ENCODE measurements around the gene CNGB1. TPM values are rescaled to one million over a fixed set of nuclear protein-coding genes. Genes with fewer than 3 reads are reported as not detected.
"Not testable (repeated sequence)": the region's sequence is repeated elsewhere in the genome, so short reads cannot be mapped to it uniquely, and the experiment has no call there.

CNGB1 gene
- total RNA-seq, 1 donor from 2014 or later = not detected

DNA sequence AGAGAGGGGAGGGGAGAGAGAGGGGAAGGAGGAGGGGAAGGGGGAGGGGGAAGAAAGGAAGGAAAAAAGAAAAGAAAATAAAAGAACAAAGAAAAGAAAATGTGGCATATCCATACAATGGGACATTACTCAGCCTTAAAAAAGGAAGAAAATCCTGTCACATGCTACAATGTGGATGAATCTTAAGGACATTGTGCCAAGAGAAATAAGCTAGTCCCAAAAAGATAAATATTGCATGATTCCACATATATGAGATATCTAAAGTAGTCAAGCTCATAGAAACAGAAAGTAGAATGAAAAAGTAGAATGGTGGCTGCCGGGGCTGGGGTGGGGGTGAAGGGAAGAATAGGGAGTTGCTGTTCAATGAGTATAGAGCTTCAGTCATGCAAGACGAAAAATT is 40.4 kb downstream of the CNGB1 start:
- DNase-seq (ENCODE audit: low read depth in 2 of 2) = no peak

- no peak for DNase-seq (ENCODE audit: low read depth in 2 of 2)
Observed at GRCh38 chr16:57929250-57929649, 41.7 kb downstream of the CNGB1 start.

DNA sequence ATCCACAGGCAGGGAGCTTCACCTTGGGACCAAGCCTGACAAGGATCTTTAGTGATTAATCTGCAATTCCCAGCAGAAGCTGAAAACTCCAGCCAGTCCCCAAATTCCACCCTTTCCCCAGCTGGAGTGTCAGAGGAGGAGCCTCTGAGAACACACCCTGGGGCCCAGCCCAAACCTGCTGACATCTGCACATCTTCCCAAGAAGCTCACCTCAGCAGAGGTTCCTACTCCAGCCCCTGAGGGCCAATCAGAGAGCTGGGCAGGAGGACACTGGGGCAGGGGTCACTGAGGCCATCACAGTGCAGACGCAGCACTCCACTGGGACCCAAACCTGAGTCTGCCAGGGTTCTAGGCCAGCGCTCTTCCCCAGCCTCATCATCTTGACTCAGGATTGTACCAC is 44.9 kb downstream of the CNGB1 start:
- DNase-seq (ENCODE audit: low read depth in 2 of 2) = no peak

DNA sequence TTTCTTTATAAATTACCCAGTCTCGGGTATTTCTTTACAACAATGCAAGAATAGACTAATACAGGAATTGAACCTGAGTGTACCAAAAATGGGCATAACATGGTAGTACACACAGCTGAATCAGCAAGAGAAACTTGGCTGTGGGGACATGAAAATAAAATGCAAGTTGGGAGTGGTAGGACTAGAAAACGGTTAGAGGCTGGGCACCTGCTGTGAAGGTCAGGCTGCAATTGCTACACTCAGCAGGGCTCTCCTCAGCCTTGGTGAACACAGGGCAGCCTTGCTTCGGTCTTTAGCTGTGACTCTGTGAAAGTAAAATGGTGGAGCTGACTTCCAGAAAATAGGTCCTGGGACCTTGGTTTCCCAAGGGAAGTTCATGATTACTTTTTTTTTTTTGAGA is 45.6 kb downstream of the CNGB1 start:
- DNase-seq (ENCODE audit: low read depth in 2 of 2) = no peak

- DNase-seq (ENCODE audit: low read depth in 2 of 2) = no peak
Observed at GRCh38 chr16:57924514-57924913, 46.4 kb downstream of the CNGB1 start.

GRCh38 chr16:57923841-57924240 is 47.1 kb downstream of the CNGB1 start:
- DNase-seq (ENCODE audit: low read depth in 2 of 2) = no peak

DNA sequence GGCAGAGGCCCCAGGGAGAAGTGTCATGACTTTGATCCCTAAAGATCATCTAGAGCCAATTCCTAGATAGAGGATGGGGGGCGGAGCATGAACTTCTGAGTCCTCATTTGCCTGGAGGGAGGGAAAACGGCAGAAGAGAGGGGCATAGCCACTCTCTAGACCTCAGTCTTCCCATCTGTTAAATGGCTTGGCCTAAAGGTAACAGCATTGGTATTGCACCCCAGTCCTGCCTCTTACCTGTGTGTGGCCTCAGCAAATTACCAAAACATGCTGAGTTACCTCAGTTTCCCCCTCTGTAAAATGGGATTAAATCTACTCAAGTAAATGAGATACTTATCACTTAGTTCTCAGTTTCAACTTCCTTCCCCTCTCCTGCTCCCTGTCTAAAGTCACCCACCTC is 47.5 kb downstream of the CNGB1 start:
- no peak for DNase-seq (ENCODE audit: low read depth in 2 of 2)

DNA sequence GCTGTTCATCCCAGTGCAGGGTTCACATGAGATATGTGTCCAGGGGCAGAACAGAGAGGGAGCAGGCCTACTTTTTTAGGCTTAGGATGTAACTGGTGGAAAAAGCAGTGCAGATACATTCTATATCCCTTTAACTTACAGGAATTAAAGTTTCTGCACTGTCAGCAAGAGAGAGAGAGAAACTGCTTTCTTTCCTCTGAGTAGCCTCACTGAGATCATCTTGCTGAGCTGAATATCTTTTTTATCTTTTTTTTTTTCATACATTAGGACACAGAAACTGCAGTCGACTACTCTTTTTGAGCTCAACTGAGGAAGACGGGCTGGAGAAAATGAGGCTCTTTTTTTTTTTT is 50.1 kb downstream of the CNGB1 start:
- no peak for DNase-seq (ENCODE audit: low read depth in 2 of 2)

DNA sequence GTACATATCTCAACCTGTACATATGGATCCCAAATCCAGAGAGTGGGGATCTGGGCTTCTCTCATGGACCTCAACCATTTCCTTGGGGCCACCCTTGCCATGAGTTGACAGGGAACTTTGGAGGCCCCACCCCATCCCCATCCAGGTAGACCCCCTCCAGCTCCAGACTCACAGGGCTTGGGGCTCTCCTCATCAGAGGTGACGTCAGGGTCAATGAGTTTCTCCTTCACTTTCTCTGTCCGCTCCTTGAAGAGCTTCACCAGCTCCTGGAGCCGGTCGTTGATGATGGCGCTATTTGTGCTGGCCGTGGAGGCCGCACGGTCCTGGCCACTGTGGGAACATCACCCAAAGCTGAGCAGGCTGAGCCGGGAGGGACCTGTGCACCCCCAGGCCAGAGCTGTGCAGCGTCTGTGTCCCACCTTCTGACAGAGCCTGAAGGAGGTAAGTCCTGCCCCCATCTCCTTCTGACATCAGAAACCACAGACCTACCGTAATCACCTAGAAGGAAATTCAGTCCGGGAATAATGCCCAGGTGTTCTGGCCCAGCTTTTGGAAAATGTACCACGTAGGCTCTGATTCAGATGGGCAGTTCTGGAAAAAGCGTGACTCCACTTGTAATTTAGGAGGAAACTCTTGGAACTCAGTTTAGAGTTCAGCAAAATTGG is 50.6 kb downstream of the CNGB1 start:
- no peak for DNase-seq (ENCODE audit: low read depth in 2 of 2)

DNA sequence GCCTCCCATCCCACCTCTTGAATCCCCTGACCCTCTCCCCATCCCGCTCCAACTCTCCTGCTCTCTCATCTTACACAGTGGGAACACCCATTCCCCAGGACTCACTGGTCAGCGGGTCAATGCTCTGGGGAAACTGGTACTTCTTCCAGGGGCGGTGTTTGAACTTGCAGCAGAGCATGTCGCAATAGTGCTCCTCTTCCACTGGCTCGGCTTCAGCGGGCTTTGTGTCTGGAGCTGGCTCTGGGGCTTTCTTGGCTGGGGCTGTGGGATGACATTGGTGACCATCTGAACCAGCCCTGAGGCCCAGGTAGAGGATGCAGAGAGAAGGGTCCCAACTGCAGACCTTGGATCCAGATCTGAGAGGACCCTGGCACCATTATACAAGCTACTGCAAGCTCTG is 51.9 kb downstream of the CNGB1 start:
- no peak for DNase-seq (ENCODE audit: low read depth in 2 of 2)

- DNase-seq (ENCODE audit: low read depth in 2 of 2) = no peak
Observed at GRCh38 chr16:57918444-57918843, 52.5 kb downstream of the CNGB1 start.

DNA sequence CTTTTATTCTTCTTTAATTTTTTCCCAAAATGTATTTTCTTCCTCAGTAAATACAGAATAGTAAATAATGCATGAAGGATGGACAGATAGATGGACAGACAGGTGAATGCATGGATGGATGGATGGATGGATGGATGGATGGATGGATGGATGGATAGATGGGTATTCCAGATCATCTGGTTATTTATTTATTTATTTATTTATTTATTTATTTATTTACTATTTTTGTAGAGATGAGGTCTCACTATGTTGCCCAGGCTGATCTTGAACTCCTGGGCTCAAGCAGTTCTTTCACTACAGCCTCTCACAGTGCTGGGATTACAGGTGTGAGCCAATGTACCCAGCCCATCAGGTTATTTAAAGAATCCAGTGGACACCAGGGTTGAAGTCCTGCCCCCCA is 53.0 kb downstream of the CNGB1 start:
- not testable (repeated sequence) for DNase-seq (ENCODE audit: low read depth in 2 of 2)

- not testable (repeated sequence) for DNase-seq (ENCODE audit: low read depth in 2 of 2)
Observed at GRCh38 chr16:57917489-57917888, 53.4 kb downstream of the CNGB1 start.

DNA sequence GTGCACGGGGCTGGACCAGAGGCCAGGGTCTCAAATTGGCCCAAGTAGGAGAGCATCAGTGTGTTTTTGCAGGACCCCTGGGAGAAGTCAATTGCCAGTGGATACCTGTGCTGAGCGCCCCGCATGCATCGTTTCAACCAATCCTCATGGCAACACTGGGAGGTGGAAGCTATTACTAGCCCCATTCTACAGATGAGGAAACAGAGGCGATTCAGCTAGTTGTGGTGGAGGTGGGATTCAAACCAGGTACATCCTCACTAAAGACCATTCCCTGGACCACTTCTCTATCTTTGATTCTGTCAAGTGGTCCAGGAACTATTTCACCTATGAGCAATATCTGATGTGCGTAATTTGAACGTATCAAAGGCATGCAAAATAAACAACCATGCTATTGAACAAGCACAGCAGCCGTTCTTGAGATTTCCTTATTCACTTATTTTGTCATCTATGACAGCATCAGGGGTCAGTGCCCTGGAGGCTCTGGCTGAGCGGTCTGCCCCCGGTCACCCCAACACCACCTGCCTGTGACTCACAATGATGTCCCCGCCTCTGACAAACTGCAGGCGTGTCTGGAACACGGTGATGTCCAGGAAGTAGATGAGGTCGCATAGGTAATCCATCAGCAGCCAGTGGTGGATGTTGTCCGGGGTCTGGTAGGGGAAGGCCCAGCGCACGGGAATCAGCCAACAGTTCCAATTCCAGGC is 54.0 kb downstream of the CNGB1 start:
- peak in 1 of 2 donors; percentile 7 for DNase-seq (ENCODE audit: low read depth in 2 of 2)

GRCh38 chr16:57915811-57916488 is 55.0 kb downstream of the CNGB1 start:
- DNase-seq (ENCODE audit: low read depth in 2 of 2) = no peak

DNA sequence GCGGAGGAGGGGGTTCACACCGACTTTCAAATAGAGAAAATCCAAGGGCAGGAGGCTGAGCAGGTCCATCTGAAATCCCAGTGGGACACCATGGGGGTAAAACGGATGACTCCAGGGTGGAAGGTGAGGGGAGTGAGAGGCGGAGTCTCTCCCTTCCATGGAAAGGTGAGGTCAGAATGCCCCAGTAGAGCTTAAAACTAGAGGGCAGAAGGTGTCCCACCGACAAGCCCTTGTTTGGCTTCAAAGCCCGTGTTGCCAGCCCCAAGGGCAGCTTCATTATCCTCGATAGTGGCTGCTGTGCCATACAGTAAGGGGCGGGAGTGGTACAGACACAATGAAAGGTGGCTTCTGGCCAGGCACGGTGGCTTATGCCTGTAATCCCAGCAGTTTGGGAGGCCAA is 55.7 kb downstream of the CNGB1 start:
- no peak for DNase-seq (ENCODE audit: low read depth in 2 of 2)

DNA sequence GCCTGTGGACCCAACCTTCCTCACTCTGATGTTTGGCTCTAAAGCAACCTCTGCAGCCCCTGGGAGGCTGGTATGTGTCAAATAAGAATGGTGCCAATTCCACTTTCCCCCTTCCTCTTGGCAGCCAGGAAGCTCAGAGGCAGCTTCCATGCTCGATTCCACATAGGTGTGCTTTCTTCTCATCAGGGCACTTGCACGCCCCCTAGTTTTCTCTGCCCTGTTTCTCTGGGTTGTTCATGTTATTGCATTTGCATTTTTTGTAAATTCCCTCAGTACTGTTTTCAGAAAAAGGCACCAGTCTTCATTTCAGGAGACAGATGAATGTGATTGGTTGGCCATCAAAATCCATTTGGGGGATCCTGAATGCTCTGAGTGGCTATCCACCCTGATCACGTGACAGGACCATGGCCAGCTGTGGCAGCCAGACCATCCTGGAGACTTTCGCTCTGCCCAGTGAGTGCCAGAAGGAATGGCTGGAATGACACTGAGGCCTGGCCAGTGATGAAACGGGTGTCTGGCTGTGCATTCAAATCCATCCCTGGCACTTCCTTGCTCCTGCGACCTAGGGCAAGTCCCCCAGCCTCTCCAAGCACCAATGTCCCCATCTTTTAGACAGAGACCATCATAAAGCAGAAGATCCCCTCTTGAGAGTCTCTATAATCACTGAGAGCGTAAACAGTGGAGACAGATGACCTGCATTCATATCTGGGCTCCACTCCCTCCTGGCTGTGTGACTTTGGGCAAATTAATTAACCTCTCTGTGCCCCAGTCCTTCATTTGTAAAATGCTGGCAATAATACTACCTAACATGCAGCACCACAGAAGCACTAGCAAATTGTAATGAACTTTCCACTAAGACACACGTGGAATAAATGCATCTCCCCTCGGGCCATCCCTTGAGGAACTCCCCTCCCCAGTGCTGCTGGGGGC is 56.4 kb downstream of the CNGB1 start:
- DNase-seq (ENCODE audit: low read depth in 2 of 2) = no peak

GRCh38 chr16:57912529-57913260 is 58.2 kb downstream of the CNGB1 start:
- DNase-seq (ENCODE audit: low read depth in 2 of 2) = no peak

DNA sequence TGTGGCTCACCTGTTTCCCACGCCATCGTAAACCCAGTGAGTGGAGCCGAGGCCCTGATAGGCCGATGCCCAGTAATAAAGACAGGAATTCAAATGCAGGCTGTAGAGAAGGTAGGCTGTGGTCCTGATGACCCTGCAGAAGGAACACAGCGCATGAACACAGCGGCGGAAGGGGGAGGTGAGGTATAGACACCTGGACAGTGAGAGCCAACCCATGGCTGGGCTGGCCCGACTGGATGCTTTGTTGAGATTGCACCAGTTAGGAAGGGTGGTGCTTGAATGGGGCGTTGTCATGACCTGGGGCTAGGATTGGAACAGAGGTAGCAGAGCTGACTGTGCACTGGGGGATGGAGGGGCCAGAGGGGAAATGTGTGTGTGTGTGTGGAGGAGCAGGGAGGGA is 59.2 kb downstream of the CNGB1 start:
- DNase-seq (ENCODE audit: low read depth in 2 of 2) = no peak

DNA sequence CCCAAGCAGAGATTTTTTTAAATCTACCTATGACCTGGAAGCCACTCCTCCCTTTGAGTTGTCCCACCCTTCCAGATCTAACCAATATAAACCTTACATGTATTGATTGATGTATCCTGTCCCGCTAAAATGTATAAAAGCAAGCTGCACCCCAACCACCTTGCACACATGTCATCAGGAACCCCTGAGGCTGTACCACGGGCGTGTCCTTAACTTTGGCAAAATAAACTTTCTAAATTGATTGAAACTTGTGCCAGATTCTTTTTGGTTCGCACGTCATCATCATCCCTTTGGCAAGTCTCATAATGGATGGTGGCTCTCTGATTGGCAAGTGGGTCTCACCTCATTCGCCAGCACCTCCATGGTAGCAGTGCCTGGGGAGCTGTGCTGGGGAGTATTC is 60.2 kb downstream of the CNGB1 start:
- DNase-seq (ENCODE audit: low read depth in 2 of 2) = no peak

DNA sequence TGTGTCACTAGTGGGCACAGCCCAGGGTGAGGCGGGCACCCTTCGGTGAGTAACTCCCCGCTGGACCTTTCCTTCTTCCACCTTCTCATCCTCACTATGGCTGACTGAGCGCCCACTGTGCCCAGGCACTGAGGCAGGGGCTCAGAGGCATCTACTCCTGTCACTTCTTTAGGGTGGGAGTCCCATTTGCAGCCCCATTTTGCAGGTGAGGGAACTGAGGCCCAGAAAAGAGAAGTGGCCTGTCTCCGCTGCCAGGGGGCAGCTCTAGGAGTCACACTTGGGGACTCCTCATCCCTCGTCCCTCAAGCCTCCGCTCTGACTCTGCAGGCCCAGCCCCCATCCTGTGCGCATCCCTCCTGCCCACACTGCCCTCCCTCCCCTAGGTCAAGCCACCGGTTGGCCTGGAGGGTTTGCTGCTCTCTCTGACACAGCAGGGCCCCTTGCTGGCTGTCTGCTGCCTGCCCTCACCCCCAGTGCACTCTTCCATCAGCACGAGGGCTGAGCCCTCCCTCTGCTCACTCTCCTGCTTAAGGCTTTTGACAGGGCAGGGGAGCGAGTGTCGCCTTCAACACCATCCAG is 62.4 kb downstream of the CNGB1 start:
- no peak for DNase-seq (ENCODE audit: low read depth in 2 of 2)

Measured in dermis microvascular lymphatic vessel endothelial cell (primary cell).